ENCODE measurements around the gene CDH13.

CDH13 gene

DNA sequence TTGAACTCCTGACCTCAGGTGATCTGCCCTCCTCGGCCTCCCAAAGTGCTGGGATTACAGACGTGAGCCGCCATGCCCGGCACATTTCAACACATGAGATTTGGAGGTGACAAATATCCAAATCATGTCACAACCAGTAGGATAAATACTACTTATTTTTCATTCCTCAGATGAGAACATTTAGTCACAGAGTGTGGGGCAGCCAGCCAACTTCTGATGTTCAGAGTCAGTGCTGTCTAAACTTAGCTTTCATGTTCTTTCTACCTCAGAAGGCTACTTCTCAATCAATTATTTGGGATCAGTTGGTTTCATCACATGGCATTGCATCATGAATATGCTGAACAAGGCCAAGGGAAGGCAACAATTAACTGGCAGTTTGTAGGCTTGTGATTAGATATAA is 134.5 kb downstream of the CDH13 start:
- ChIA-PET POLR2A (no interaction called here), CTCF (interaction anchor here (1.2 kb wide), 1 partner anchor 12 kb away, joined by 5 read pairs; no protein-coding TSS in a partner anchor)
- TF ChIP-seq ZNF155 (tag by site-specific recombination; IDR thresholded peaks at IDR 0.05) = no peak
- TF ChIP-seq ZNF292 (tag by site-specific recombination; IDR thresholded peaks at IDR 0.05; ENCODE audit: borderline replicate concordance, low read depth) = no peak
- no peak for TF ChIP-seq ZNF600 (tag by site-specific recombination; IDR thresholded peaks at IDR 0.05)
- TF ChIP-seq ZFP69B (tag by site-specific recombination; IDR thresholded peaks at IDR 0.05) = no peak
- TF ChIP-seq ZNF423 (tag by site-specific recombination; IDR thresholded peaks at IDR 0.05) = no peak
- no peak for TF ChIP-seq ZNF561 (tag by site-specific recombination; IDR thresholded peaks at IDR 0.05; ENCODE audit: borderline replicate concordance)
- TF ChIP-seq SETDB1 (IDR thresholded peaks at IDR 0.05; ENCODE audit: insufficient read length, low read length) = no peak
- TF ChIP-seq KLF1 (tag by site-specific recombination; IDR thresholded peaks at IDR 0.05) = no peak
- no peak for TF ChIP-seq ZNF501 (tag by site-specific recombination; IDR thresholded peaks at IDR 0.05)
- TF ChIP-seq, protein P1, sequence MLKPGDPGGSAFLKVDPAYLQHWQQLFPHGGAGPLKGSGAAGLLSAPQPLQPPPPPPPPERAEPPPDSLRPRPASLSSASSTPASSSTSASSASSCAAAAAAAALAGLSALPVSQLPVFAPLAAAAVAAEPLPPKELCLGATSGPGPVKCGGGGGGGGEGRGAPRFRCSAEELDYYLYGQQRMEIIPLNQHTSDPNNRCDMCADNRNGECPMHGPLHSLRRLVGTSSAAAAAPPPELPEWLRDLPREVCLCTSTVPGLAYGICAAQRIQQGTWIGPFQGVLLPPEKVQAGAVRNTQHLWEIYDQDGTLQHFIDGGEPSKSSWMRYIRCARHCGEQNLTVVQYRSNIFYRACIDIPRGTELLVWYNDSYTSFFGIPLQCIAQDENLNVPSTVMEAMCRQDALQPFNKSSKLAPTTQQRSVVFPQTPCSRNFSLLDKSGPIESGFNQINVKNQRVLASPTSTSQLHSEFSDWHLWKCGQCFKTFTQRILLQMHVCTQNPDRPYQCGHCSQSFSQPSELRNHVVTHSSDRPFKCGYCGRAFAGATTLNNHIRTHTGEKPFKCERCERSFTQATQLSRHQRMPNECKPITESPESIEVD (tag by site-specific recombination; IDR thresholded peaks at IDR 0.05) = no peak
- no peak for TF ChIP-seq SP3 (tag by site-specific recombination; IDR thresholded peaks at IDR 0.05)
- H3K9me3 ChIP-seq (ENCODE audit: control insufficient read depth, insufficient read depth, low read depth, low read length) = no peaks in the 10 kb centered on the region
- H3K36me3 ChIP-seq (ENCODE audit: control insufficient read depth in 2 of 2, insufficient read depth in 1 of 2, low read length in 2 of 2) = no peaks in the 10 kb centered on the region
- no peak overlapping the region for H3K27ac ChIP-seq (ENCODE audit: extremely low read depth, low read depth, low read length)
- H3K4me1 ChIP-seq (ENCODE audit: control insufficient read depth, insufficient read depth, low read length) = no peaks in the 10 kb centered on the region
- no peak overlapping the region for H3K4me3 ChIP-seq (ENCODE audit: low read depth, low read length)

DNA sequence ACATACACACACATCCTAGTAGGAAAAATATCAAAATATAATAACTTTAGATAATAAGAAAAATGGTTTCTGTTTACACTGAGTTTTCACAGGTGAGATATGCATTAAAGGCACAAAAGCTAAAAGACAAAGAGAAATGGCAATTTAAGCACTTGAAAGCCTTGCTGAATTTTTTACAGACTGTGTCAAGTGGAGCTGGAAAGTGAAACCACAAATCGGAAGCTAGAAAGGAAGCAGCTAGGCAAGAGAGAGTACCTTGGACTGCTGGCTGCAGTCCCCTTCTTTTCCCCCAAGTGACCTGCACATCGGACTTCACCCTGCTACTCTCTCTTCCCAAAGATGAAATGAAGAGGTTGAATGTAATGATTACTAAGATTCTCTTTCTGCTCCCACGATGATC is 135.1 kb downstream of the CDH13 start:
- POLR2A ChIA-PET = interaction anchor here (0.6 kb wide), 1 partner anchor 152 kb away, joined by 3 read pairs; no protein-coding TSS in a partner anchor
- Histone ChIP-seq H3K4me3 (ENCODE audit: low read depth, low read length) (no peak overlapping the region), H3K9me3 (ENCODE audit: control insufficient read depth, insufficient read depth, low read depth, low read length) (no peaks in the 10 kb centered on the region), H3K27ac (ENCODE audit: extremely low read depth, low read depth, low read length) (no peak overlapping the region), H3K4me1 (ENCODE audit: control insufficient read depth, insufficient read depth, low read length) (no peaks in the 10 kb centered on the region), H3K36me3 (ENCODE audit: control insufficient read depth in 2 of 2, insufficient read depth in 1 of 2, low read length in 2 of 2) (no peaks in the 10 kb centered on the region)
- CTCF ChIA-PET = interaction anchor here (1.2 kb wide), 1 partner anchor 11 kb away, joined by 5 read pairs; no protein-coding TSS in a partner anchor
- TF ChIP-seq GFI1B (tag by site-specific recombination; IDR thresholded peaks at IDR 0.05) (no peak), ZNF660 (tag by site-specific recombination; IDR thresholded peaks at IDR 0.05) (no peak), ZNF350 (tag by site-specific recombination; IDR thresholded peaks at IDR 0.05) (no peak), SCRT2 (tag by site-specific recombination; IDR thresholded peaks at IDR 0.05) (no peak), ZNF626 (tag by site-specific recombination; IDR thresholded peaks at IDR 0.05) (no peak), ZNF239 (tag by site-specific recombination; IDR thresholded peaks at IDR 0.05) (no peak), ZNF610 (tag by site-specific recombination; IDR thresholded peaks at IDR 0.05; ENCODE audit: borderline replicate concordance) (no peak), KLF16 (tag by site-specific recombination; IDR thresholded peaks at IDR 0.05) (no peak), ZNF501 (tag by site-specific recombination; IDR thresholded peaks at IDR 0.05) (no peak), ZNF19 (tag by site-specific recombination; IDR thresholded peaks at IDR 0.05; ENCODE audit: low read depth) (no peak), ZNF324 (tag by site-specific recombination; IDR thresholded peaks at IDR 0.05) (no peak), ZNF561 (tag by site-specific recombination; IDR thresholded peaks at IDR 0.05; ENCODE audit: borderline replicate concordance) (no peak)
- TF ChIP-seq, protein P2, sequence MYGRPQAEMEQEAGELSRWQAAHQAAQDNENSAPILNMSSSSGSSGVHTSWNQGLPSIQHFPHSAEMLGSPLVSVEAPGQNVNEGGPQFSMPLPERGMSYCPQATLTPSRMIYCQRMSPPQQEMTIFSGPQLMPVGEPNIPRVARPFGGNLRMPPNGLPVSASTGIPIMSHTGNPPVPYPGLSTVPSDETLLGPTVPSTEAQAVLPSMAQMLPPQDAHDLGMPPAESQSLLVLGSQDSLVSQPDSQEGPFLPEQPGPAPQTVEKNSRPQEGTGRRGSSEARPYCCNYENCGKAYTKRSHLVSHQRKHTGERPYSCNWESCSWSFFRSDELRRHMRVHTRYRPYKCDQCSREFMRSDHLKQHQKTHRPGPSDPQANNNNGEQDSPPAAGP (tag by site-specific recombination; IDR thresholded peaks at IDR 0.05) = no peak
- TF ChIP-seq, protein P3, sequence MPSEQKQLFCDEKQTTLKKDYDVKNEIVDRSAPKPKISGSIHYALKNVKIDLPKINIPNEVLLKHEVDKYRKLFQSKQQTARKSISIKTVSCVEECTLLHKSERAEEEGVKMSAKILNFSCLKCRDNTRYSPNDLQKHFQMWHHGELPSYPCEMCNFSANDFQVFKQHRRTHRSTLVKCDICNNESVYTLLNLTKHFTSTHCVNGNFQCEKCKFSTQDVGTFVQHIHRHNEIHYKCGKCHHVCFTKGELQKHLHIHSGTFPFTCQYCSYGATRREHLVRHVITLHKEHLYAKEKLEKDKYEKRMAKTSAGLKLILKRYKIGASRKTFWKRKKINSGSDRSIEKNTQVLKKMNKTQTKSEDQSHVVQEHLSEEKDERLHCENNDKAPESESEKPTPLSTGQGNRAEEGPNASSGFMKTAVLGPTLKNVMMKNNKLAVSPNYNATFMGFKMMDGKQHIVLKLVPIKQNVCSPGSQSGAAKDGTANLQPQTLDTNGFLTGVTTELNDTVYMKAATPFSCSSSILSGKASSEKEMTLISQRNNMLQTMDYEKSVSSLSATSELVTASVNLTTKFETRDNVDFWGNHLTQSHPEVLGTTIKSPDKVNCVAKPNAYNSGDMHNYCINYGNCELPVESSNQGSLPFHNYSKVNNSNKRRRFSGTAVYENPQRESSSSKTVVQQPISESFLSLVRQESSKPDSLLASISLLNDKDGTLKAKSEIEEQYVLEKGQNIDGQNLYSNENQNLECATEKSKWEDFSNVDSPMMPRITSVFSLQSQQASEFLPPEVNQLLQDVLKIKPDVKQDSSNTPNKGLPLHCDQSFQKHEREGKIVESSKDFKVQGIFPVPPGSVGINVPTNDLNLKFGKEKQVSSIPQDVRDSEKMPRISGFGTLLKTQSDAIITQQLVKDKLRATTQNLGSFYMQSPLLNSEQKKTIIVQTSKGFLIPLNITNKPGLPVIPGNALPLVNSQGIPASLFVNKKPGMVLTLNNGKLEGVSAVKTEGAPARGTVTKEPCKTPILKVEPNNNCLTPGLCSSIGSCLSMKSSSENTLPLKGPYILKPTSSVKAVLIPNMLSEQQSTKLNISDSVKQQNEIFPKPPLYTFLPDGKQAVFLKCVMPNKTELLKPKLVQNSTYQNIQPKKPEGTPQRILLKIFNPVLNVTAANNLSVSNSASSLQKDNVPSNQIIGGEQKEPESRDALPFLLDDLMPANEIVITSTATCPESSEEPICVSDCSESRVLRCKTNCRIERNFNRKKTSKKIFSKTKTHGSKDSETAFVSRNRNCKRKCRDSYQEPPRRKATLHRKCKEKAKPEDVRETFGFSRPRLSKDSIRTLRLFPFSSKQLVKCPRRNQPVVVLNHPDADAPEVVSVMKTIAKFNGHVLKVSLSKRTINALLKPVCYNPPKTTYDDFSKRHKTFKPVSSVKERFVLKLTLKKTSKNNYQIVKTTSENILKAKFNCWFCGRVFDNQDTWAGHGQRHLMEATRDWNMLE (tag by site-specific recombination; conservative IDR thresholded peaks at IDR 0.05; ENCODE audit: low read depth) = no peak
- TF ChIP-seq, protein P4, sequence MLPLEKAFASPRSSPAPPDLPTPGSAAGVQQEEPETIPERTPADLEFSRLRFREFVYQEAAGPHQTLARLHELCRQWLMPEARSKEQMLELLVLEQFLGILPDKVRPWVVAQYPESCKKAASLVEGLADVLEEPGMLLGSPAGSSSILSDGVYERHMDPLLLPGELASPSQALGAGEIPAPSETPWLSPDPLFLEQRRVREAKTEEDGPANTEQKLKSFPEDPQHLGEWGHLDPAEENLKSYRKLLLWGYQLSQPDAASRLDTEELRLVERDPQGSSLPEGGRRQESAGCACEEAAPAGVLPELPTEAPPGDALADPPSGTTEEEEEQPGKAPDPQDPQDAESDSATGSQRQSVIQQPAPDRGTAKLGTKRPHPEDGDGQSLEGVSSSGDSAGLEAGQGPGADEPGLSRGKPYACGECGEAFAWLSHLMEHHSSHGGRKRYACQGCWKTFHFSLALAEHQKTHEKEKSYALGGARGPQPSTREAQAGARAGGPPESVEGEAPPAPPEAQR (tag by site-specific recombination; IDR thresholded peaks at IDR 0.05) = no peak
- TF ChIP-seq, protein P5, sequence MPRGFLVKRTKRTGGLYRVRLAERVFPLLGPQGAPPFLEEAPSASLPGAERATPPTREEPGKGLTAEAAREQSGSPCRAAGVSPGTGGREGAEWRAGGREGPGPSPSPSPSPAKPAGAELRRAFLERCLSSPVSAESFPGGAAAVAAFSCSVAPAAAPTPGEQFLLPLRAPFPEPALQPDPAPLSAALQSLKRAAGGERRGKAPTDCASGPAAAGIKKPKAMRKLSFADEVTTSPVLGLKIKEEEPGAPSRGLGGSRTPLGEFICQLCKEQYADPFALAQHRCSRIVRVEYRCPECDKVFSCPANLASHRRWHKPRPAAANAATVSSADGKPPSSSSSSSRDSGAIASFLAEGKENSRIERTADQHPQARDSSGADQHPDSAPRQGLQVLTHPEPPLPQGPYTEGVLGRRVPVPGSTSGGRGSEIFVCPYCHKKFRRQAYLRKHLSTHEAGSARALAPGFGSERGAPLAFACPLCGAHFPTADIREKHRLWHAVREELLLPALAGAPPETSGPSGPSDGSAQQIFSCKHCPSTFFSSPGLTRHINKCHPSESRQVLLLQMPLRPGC (tag by site-specific recombination; IDR thresholded peaks at IDR 0.05) = no peak

Data from HEK293 (cell line).